GM12865 (cell line): ENCODE measurements around the gene RPL5.

Experiments
- DNase-seq: peaks from one replicate; pipeline ENCODE4 v3.0.0; 2010; ENCODE audit warnings: low read depth
- H3K4me3 ChIP-seq: 2 replicates; pipeline ENCODE4 v1.5.1; 2011; ENCODE audit warnings: mild to moderate bottlenecking, low read depth, low read length, control low read depth
- CTCF ChIP-seq: IDR thresholded peaks from 2 replicates; pipeline ENCODE4 v1.5.1; 2011; ENCODE audit warnings: low read length, control low read depth, low read depth, inconsistent platforms; ENCODE audit not compliant: insufficient read depth; ENCODE audit errors: missing control alignments

RPL5 gene

GRCh38 chr1:92790867-92791266, 41.0 kb upstream of the RPL5 start:
- DNase-seq: no peak
- H3K4me3 ChIP-seq: no peak overlapping the region
- no peak for TF ChIP-seq CTCF

GRCh38 chr1:92791487-92792066, 40.3 kb upstream of the RPL5 start:
- no peak for TF ChIP-seq CTCF
- no peak for DNase-seq
- H3K4me3 ChIP-seq: no peak overlapping the region

- TF ChIP-seq CTCF: no peak
- DNase-seq: no peak
- H3K4me3 ChIP-seq: no peak overlapping the region
Observed at GRCh38 chr1:92792340-92792782, 39.5 kb upstream of the RPL5 start.

- no peak for DNase-seq
- no peak overlapping the region for H3K4me3 ChIP-seq
- no peak for TF ChIP-seq CTCF
Observed at GRCh38 chr1:92795166-92795565, 36.7 kb upstream of the RPL5 start.

GRCh38 chr1:92797297-92797696, 34.5 kb upstream of the RPL5 start:
- no peak for TF ChIP-seq CTCF
- H3K4me3 ChIP-seq: no peak overlapping the region
- DNase-seq: no peak

GRCh38 chr1:92797961-92798360, 33.9 kb upstream of the RPL5 start:
- no peak for TF ChIP-seq CTCF
- no peak for DNase-seq
- no peak overlapping the region for H3K4me3 ChIP-seq
